ENCODE data around the gene LPIN3.

The LPIN3 gene

DNA sequence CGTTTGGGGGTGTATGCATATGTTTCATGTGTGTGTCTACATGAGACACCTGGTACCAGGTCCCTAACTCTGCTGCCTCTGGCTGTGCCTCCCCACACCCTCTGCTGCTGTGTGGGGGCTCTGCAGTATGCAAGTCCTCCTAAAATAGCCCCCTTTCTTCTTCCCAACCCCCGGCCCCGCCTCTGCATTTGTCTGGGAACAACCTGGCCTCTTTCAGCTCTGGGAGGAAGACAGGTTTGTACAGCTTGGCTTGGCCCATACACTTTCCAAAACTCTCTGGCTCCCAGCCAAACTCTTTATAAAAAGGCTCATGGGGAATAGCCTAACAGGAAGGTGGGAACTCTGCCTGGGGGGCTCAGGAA, 53.1 kb downstream of the LPIN3 start:
- DNase-seq (ENCODE audit: extremely low spot score): no peak
- ChIA-PET POLR2A (no interaction called here), CTCF (interaction anchor here (1.0 kb wide), 1 partner anchor 17 kb away, joined by 3 read pairs; no protein-coding TSS in a partner anchor)
- TF ChIP-seq, protein P1, sequence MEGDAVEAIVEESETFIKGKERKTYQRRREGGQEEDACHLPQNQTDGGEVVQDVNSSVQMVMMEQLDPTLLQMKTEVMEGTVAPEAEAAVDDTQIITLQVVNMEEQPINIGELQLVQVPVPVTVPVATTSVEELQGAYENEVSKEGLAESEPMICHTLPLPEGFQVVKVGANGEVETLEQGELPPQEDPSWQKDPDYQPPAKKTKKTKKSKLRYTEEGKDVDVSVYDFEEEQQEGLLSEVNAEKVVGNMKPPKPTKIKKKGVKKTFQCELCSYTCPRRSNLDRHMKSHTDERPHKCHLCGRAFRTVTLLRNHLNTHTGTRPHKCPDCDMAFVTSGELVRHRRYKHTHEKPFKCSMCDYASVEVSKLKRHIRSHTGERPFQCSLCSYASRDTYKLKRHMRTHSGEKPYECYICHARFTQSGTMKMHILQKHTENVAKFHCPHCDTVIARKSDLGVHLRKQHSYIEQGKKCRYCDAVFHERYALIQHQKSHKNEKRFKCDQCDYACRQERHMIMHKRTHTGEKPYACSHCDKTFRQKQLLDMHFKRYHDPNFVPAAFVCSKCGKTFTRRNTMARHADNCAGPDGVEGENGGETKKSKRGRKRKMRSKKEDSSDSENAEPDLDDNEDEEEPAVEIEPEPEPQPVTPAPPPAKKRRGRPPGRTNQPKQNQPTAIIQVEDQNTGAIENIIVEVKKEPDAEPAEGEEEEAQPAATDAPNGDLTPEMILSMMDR (IDR thresholded peaks at IDR 0.05; ENCODE audit: control extremely low read depth, extremely low read depth, low read depth, missing control alignments): no peak

GRCh38 chr20:41394081-41394480, 53.5 kb downstream of the LPIN3 start:
- TF ChIP-seq, protein P1 (IDR thresholded peaks at IDR 0.05; ENCODE audit: control extremely low read depth, extremely low read depth, low read depth, missing control alignments): no peak
- ChIA-PET POLR2A (no interaction called here), CTCF (interaction anchor here (1.0 kb wide), 1 partner anchor 17 kb away, joined by 3 read pairs; no protein-coding TSS in a partner anchor)
- no peak for DNase-seq (ENCODE audit: extremely low spot score)

- ChIA-PET POLR2A (interaction anchor here (0.6 kb wide), 1 partner anchor 261 kb away, joined by 3 read pairs; no protein-coding TSS in a partner anchor), CTCF (interaction anchor here (1.6 kb wide), 1 partner anchor 13 kb away, joined by 4 read pairs; no protein-coding TSS in a partner anchor)
- DNase-seq (ENCODE audit: extremely low spot score): no peak
- TF ChIP-seq, protein P1 (IDR thresholded peaks at IDR 0.05; ENCODE audit: control extremely low read depth, extremely low read depth, low read depth, missing control alignments): no peak
Observed at GRCh38 chr20:41394931-41395666, 54.5 kb downstream of the LPIN3 start.

DNA sequence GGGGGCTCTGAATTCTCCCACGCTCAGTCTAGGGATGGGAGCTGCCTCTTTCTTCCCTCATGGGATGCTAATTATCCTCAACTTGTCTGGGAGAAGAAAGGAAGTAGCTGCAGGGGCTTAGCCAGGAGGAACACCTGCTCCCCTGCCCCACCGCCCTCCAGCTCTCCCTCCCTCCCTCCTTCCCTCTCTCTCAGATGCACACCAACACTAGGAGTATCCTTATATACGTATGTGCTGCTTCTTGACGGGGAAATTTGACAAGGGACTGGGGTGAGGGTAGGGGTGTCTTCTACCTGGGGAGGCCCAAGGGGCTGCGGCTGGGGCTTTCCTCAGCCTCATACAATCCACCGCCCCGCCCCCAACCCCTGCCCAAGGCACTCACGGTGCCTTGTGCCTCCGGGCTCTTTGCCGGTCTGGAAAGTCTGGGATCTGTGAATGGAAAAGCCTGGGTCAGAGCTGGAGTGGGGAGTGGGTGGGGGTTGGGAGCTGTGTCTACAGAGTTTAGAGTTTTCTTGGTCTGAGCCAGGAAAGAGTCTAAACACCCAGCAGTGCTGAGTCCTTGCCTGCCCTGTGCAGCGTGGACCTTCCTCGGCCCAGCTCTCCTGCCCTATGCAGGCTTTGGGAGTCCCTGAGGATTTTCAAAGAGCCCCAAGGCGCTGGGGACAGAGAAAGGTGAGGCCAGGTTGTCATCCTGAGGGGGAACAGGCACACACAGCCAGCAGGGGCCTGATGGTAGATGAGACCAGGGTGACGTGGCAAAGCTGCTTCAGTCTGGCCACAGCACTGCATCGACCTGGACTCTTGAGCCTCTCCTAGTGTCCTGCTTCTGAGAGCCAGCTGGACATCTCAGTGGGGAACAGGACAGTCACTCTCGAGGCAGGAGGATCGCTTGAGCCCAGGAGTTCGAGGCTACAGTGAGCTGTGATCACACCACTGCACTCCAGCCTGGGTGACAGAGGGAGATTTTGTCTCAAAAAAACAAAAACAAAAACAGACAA, 55.3 kb downstream of the LPIN3 start:
- POLR2A ChIA-PET: interaction anchor here (0.6 kb wide), 1 partner anchor 260 kb away, joined by 3 read pairs; no protein-coding TSS in a partner anchor
- CTCF ChIA-PET: interaction anchor here (1.6 kb wide), 1 partner anchor 12 kb away, joined by 4 read pairs; no protein-coding TSS in a partner anchor
- TF ChIP-seq, protein P1 (IDR thresholded peaks at IDR 0.05; ENCODE audit: control extremely low read depth, extremely low read depth, low read depth, missing control alignments): no peak
- DNase-seq (ENCODE audit: extremely low spot score): no peak

GRCh38 chr20:41398408-41398807, 57.8 kb downstream of the LPIN3 start:
- DNase-seq (ENCODE audit: extremely low spot score): no peak
- CTCF ChIA-PET: interaction anchor here (1.1 to 1.4 kb wide), 4 partner anchors 10 to 44 kb away, joined by 3 to 5 read pairs (median 4); no protein-coding TSS in a partner anchor
- POLR2A ChIA-PET: interaction anchor here (0.6 kb wide), 1 partner anchor 52 kb away, joined by 3 read pairs; no protein-coding TSS in a partner anchor
- TF ChIP-seq, protein P1 (IDR thresholded peaks at IDR 0.05; ENCODE audit: control extremely low read depth, extremely low read depth, low read depth, missing control alignments): no peak

- TF ChIP-seq, protein P1 (IDR thresholded peaks at IDR 0.05; ENCODE audit: control extremely low read depth, extremely low read depth, low read depth, missing control alignments): no peak
- ChIA-PET CTCF (interaction anchor here (1.0 to 1.5 kb wide), 2 partner anchors 15 to 441 kb away, joined by 3 to 5 read pairs; no protein-coding TSS in a partner anchor), POLR2A (no interaction called here)
- no peak for DNase-seq (ENCODE audit: extremely low spot score)
Observed at GRCh38 chr20:41403604-41404003, 63.0 kb downstream of the LPIN3 start.

All from GM10248 (cell line).